GM12891 (cell line): ENCODE data around the gene GLRA3. TPM values are rescaled to one million over a fixed set of nuclear protein-coding genes. Genes with fewer than 3 reads are reported as not detected.
A peak's percentile ranks its signal among the peaks of the same experiment; 100 is the strongest.
"Not testable (repeated sequence)": the region's sequence is repeated elsewhere in the genome, so short reads cannot be mapped to it uniquely, and the experiment has no call there.

Experiments used
- DNase-seq: peaks from one replicate; pipeline ENCODE4 v3.0.0; 2011; ENCODE audit warnings: low spot score; ENCODE audit not compliant: insufficient read length
- FAIRE-seq: peaks from 2 replicates; lab custom pipeline; 2011; peaks lifted over from hg19 to GRCh38; lab: Jason Lieb, UNC
- PAX5 ChIP-seq: IDR thresholded peaks from 2 replicates; pipeline ENCODE4 v1.6.1; 2011; ENCODE audit warnings: low read length, moderate library complexity, mild to moderate bottlenecking; ENCODE audit not compliant: insufficient read depth, severe bottlenecking
- POLR2A ChIP-seq: IDR thresholded peaks from 2 replicates; pipeline ENCODE4 v1.6.1; 2011; ENCODE audit warnings: low read depth, low read length, control low read depth
- POLR2AphosphoS5 ChIP-seq: IDR thresholded peaks from 2 replicates; pipeline ENCODE4 v1.6.1; 2011; ENCODE audit warnings: low read depth, low read length, control low read depth
- POU2F2 ChIP-seq: IDR thresholded peaks from 2 replicates; pipeline ENCODE4 v1.6.1; 2011; ENCODE audit warnings: low read depth, mild to moderate bottlenecking, control low read depth, low read length, moderate library complexity
- SPI1 ChIP-seq: IDR thresholded peaks from 2 replicates; pipeline ENCODE4 v1.6.1; 2011; ENCODE audit warnings: low read depth, low read length, control low read depth
- TAF1 ChIP-seq: IDR thresholded peaks from 2 replicates; pipeline ENCODE4 v1.6.1; 2011; ENCODE audit warnings: low read depth, low read length, control low read depth
- polyA plus RNA-seq: library from polyadenylated mRNA; unstranded; fragments of >200 nt; gene quantifications from one replicate; pipeline ENCODE4 v1.2.1, GENCODE V29; 2012; ENCODE audit warnings: low read depth, missing spikeins, inconsistent platforms; ENCODE audit not compliant: missing spikeins

GLRA3 gene
- polyA plus RNA-seq: not detected

GRCh38 chr4:174828845-174829701 is at the start of gene GLRA3:
Gene GLRA3 (minus strand): TSS chr4:174829247. CDS start chr4:174828811, 436 bp downstream.
- TF ChIP-seq PAX5 (no peak), POLR2AphosphoS5 (no peak), POLR2A (no peak), SPI1 (no peak)
- FAIRE-seq: no peak
- DNase-seq: peak; percentile 15

DNA sequence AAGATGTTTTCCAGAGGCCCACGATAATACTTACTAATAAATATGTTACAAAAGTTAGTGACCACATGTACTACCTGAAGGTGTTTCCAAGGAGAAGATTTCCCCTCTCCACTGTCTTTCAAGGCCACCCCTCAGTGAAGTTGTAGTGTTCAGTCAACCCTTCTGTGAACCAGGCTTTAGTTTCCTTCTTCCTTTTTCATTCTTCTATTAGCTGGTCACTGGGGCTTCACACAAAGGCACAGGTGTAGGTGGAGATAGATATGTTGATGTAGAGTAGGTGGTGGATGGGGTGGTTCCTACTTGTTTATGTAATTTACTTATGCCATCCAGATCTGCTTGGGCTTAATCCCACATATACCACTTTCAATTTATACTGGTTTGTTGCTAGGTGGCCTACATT is 45.9 kb upstream of the GLRA3 start:
- TF ChIP-seq POLR2A (no peak), SPI1 (no peak), TAF1 (no peak)
- DNase-seq: no peak
- peak; percentile 84 for FAIRE-seq

DNA sequence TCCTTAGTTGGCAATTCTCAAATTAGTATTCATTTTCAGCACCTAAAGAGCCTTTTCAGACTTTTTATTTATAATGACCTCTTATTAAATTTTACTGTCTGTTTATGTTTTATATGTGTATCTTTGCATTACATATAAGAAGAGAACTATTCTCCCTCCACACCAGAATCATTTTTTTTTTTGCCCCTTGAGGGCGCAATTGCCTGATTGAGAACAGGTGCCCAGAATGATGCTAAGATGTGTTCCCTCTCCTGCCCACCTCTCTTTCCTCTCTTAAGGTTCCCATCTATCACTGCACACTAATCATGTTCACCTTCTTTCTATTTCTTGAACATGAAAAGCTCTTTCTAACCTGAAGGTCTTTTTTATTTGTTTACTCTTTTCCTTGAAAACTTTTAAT is 44.9 kb upstream of the GLRA3 start:
- TF ChIP-seq POLR2A (no peak), PAX5 (no peak), POLR2AphosphoS5 (no peak), POU2F2 (no peak), SPI1 (no peak), TAF1 (no peak)
- FAIRE-seq (peak; percentile 20), DNase-seq (no peak)

DNA sequence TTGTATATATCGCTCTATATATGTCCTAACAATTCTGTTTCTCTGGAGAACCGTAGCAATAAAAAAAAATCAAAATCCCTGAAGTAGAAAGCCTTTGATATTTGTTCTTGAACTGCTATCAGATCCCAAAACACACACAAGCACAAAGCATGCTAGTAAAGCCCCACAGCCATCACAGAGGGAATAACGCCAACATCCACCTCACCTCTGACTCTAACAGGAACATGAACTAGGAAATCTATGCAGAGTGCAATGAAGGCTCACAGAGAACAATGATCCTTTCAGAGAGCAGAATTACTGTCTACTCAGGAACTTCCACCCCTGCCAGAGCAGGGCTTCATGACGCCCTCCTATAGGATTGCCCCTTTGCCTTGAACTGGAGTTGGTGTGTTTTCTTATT is 44.1 kb upstream of the GLRA3 start:
- DNase-seq, FAIRE-seq: not testable (repeated sequence)

GRCh38 chr4:174871407-174871806 is 42.4 kb upstream of the GLRA3 start:
- DNase-seq (no peak), FAIRE-seq (no peak)
- TF ChIP-seq POLR2A: no peak
- no peak for TF ChIP-seq SPI1
- TF ChIP-seq TAF1: no peak
- no peak for TF ChIP-seq POLR2AphosphoS5

- FAIRE-seq (no peak), DNase-seq (no peak)
- TF ChIP-seq PAX5: no peak
- TF ChIP-seq POLR2A: no peak
- no peak for TF ChIP-seq POLR2AphosphoS5
- TF ChIP-seq TAF1: no peak
- no peak for TF ChIP-seq POU2F2
- TF ChIP-seq SPI1: no peak
Observed at GRCh38 chr4:174870311-174870710, 41.3 kb upstream of the GLRA3 start.

- FAIRE-seq (no peak), DNase-seq (no peak)
- TF ChIP-seq PAX5: no peak
Observed at GRCh38 chr4:174869339-174869738, 40.3 kb upstream of the GLRA3 start.

DNA sequence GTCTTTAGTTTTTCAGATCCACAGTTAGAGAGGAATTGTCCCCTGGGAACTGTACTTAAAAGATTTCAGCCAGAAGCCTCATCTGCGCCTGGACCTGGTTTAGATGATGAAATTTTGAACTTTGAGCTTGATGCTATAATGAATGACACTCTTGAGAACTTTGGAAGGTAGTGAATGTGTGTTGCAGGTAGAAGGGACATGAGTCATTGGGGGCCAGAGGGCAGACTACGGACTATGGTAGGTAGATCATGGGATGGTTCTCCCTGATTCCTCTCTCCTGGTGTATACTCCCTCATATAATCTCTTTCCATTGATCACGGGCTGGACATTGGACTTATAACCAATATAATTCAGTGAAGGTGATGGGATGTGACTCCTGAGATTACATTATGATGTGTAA is 38.9 kb upstream of the GLRA3 start:
- no peak for DNase-seq
- FAIRE-seq: no peak
- TF ChIP-seq PAX5 (no peak), POLR2A (no peak), SPI1 (no peak), TAF1 (no peak), POU2F2 (no peak), POLR2AphosphoS5 (no peak)

GRCh38 chr4:174865418-174865985 is 36.5 kb upstream of the GLRA3 start:
- DNase-seq (no peak), FAIRE-seq (no peak)
- no peak for TF ChIP-seq POLR2AphosphoS5
- no peak for TF ChIP-seq POLR2A
- no peak for TF ChIP-seq TAF1
- no peak for TF ChIP-seq PAX5
- no peak for TF ChIP-seq POU2F2
- TF ChIP-seq SPI1: no peak

DNA sequence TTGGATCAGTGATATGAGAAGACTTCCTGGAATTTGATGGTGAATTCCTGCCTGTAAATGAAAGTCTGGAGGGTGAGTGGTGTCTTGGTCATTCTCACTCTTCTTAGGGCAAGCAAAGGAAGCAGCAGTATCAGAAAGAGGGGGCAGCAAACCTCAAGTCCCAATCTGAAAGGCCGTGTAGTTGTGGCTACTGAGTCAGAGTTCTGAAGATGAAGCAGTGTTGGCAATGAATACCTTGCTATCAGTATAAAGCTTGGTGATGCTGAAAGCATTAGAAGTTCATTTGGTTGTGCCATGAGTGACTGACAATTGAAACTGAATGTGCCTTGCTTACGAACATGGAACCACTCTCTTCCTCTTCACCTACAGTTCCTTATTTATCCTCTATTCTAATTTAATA is 35.0 kb upstream of the GLRA3 start:
- no peak for FAIRE-seq

More for the DNA sequence above, 35.0 kb upstream of the GLRA3 start:
- DNase-seq: no peak
- TF ChIP-seq POLR2A (no peak), SPI1 (no peak), POU2F2 (no peak), POLR2AphosphoS5 (no peak), PAX5 (no peak), TAF1 (no peak)
